Small intestine (tissue), 7 donors: Measurements from ENCODE around the gene C1QTNF2. TPM values are rescaled to one million over a fixed set of nuclear protein-coding genes. Genes with fewer than 3 reads are reported as not detected.

ENCODE experiments used
- DNase-seq, 2 donors: peaks; one replicate each; pipeline versions ENCODE4 v3.0.0 to v3.0.0-alpha.2; 2013
- FAIRE-seq: peaks from 2 replicates; lab custom pipeline; 2012; peaks lifted over from hg19 to GRCh38; lab: Jason Lieb, UNC
- H3K27ac ChIP-seq, 3 donors: one replicate each; pipeline ENCODE4 v1.5.1; 2013; ENCODE audit warnings: low read length in 2 of 3, mild to moderate bottlenecking in 2 of 3, control low read depth in 1 of 3, inconsistent platforms in 1 of 3, low read depth in 1 of 3, moderate library complexity in 1 of 3
- H3K27me3 ChIP-seq, 3 donors: one replicate each; pipeline ENCODE4 v1.6.1; 2013; ENCODE audit warnings: low read length in 3 of 3, inconsistent platforms in 1 of 3; ENCODE audit not compliant: control insufficient read depth in 3 of 3, insufficient read depth in 3 of 3
- H3K36me3 ChIP-seq, 3 donors: one replicate each; pipeline ENCODE4 v1.6.1; 2013; ENCODE audit warnings: low read length in 3 of 3, inconsistent platforms in 1 of 3, low read depth in 1 of 3, mild to moderate bottlenecking in 1 of 3, moderate library complexity in 1 of 3; ENCODE audit not compliant: control insufficient read depth in 3 of 3, insufficient read depth in 2 of 3
- H3K4me1 ChIP-seq, 3 donors: one replicate each; pipeline ENCODE4 v1.6.1; 2013; ENCODE audit warnings: low read length in 2 of 3, inconsistent platforms in 1 of 3, low read depth in 1 of 3, mild to moderate bottlenecking in 1 of 3, moderate library complexity in 1 of 3; ENCODE audit not compliant: control insufficient read depth in 3 of 3, insufficient read depth in 2 of 3
- H3K4me3 ChIP-seq, 3 donors: one replicate each; pipeline ENCODE4 v1.5.1; 2013; ENCODE audit warnings: low read length in 3 of 3, control low read depth in 1 of 3, inconsistent platforms in 1 of 3, low read depth in 1 of 3, mild to moderate bottlenecking in 1 of 3, moderate library complexity in 1 of 3
- H3K9me3 ChIP-seq, 2 donors: one replicate each; pipeline ENCODE4 v1.6.1; 2013; ENCODE audit warnings: low read depth in 1 of 2, low read length in 1 of 2; ENCODE audit not compliant: control insufficient read depth in 2 of 2, insufficient read depth in 1 of 2
- WGBS, 3 donors: extraction: QIAGEN DNeasy Blood & Tissue Kit; methylation state at CpG; one replicate each; pipeline ENCODE4 v1.1.7; 2013; 5-methylcytosine and 5-hydroxymethylcytosine counted together
- polyA plus RNA-seq, 4 donors: library from polyadenylated mRNA; stranded (reverse) in 3 of 4; unstranded in 1 of 4; fragments of 200-250 nt in 3 of 4; fragments of 120-200 nt in 1 of 4; gene quantifications; one replicate each; pipeline versions ENCODE4 v1.2.1 to v1.2.3, GENCODE V29; 2013
- donor health status: healthy with polysubstance abuse.
- donor health status: control.
- donor health status: control.
- donor health status: Bipolar disorder and iron deficiency.
- donor health status: healthy.

The C1QTNF2 gene
- polyA plus RNA-seq, 4 donors = 0.27 to 1.7 (median 1.3) TPM; not detected in 1

DNA sequence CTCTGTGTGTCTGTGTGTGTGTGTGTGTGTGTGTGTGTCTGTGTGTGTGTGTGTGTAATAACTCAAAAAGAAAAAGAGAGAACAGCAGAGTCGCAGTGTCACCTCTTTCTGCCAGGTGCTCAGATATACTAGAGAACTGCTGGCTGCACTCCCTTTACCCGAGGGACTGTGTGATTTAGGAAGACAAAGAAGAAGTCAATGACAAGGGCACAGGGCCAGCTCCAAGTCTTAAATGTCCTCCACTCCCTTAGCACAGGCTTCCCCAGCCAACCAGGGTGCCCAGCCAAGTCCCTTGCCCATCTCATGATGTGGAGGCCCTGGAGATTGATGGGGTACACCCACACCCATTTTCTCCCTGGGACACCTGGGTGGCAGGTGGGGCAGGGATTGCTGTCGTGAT, 66.7 kb downstream of the C1QTNF2 start:
- H3K9me3 ChIP-seq = no peaks in the 10 kb centered on the region
- H3K27me3 ChIP-seq = no peaks in the 10 kb centered on the region
- no peak for FAIRE-seq
- DNase-seq = no peak
- H3K4me3 ChIP-seq = no peak overlapping the region
- no peak overlapping the region for H3K27ac ChIP-seq
- peaks cover 0 to 38% (median 0%) of the 10 kb centered on the region in 3 donors for H3K36me3 ChIP-seq
- WGBS, 3 donors = 12 to 63% (median 25%) methylated on average over 3 of the region's 3 CpGs
- H3K4me1 ChIP-seq = peaks cover 0 to 39% (median 3%) of the 10 kb centered on the region in 3 donors

DNA sequence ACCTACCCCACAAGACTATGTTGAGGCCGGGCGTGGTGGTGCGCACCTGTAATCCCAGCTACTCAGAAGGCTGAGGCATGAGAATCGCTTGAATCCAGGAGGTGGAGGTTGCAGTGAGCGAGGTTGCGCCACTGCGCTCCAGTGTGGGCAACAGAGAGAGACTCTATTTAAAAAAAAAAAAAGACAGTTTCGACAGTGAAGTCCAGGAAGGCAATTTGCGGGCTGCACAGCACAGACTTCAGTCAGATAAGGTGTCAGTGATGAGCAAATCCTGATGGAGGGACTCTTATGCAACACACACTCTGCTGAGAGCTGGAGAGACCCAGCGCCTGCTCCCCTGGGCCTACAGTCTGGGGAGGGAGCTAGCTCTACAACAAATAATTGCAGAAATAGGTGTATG, 72.2 kb downstream of the C1QTNF2 start:
- 91 to 97% (median 94%) methylated on average over 10 of the region's 10 CpGs for WGBS, 3 donors
- FAIRE-seq (no peak), DNase-seq (no peak)
- Histone ChIP-seq H3K4me3 (no peak overlapping the region), H3K4me1 (peaks cover 0 to 10% (median 4%) of the 10 kb centered on the region in 3 donors), H3K9me3 (no peaks in the 10 kb centered on the region), H3K27me3 (no peaks in the 10 kb centered on the region), H3K27ac (no peak overlapping the region), H3K36me3 (peaks cover 0 to 26% (median 0%) of the 10 kb centered on the region in 3 donors)

- Histone ChIP-seq H3K4me1 (peaks cover 0 to 10% (median 4%) of the 10 kb centered on the region in 3 donors), H3K27me3 (no peaks in the 10 kb centered on the region), H3K27ac (no peak overlapping the region), H3K4me3 (no peak overlapping the region), H3K9me3 (no peaks in the 10 kb centered on the region), H3K36me3 (peaks cover 0 to 26% (median 0%) of the 10 kb centered on the region in 3 donors)
- DNase-seq (no peak), FAIRE-seq (no peak)
- WGBS, 3 donors = 85 to 93% (median 87%) methylated on average over 5 of the region's 5 CpGs
Measured at GRCh38 chr5:160297776-160298175, 72.7 kb downstream of the C1QTNF2 start.

Other genes with a start within 250 kb of the C1QTNF2 start
- gene FABP6, start 141.1 kb downstream of the C1QTNF2 start, polyA plus RNA-seq = 100 to 1,000 TPM in 1 of 4 donors, 1 to 10 TPM in 1, not detected in 2; 1.5 to 201 TPM
- gene CCNJL, start 58.1 kb downstream of the C1QTNF2 start, polyA plus RNA-seq = 10 to 100 TPM in 1 of 4 donors, 1 to 10 TPM in 1, under 1 TPM in 2; 0.22 to 19.6 (median 1.5) TPM
- 1 to 10 TPM in 3 of 4 donors, under 1 TPM in 1; 0.27 to 4.9 (median 1.6) TPM for gene FAM200C, start 29.4 kb upstream of the C1QTNF2 start, polyA plus RNA-seq
- gene SLU7, start 48.5 kb upstream of the C1QTNF2 start, polyA plus RNA-seq = 10 to 100 TPM; 19.9 to 44.0 (median 37.3) TPM
- 10 to 100 TPM in 3 of 4 donors, 1 to 10 TPM in 1; 8.4 to 98.9 (median 23.1) TPM for gene PTTG1, start 51.2 kb upstream of the C1QTNF2 start, polyA plus RNA-seq